K562 (cell line): Measurements from ENCODE around the gene FZD1. TPM values are rescaled to one million over a fixed set of nuclear protein-coding genes. Genes with fewer than 3 reads are reported as not detected.

Experiments used
- CBX5 ChIP-seq: IDR thresholded peaks from 2 replicates; pipeline ENCODE4 v1.6.1; 2014; ENCODE audit warnings: low read depth, borderline replicate concordance
- CHD2 ChIP-seq: IDR thresholded peaks from 2 replicates; pipeline ENCODE4 v1.6.1; 2011; ENCODE audit warnings: low read depth, low read length
- E2F3 ChIP-seq: fragments of 250-450 bp; sonication (Bioruptor Pico); IDR thresholded peaks from 2 replicates; pipeline ENCODE4 v1.4.0; 2020; ENCODE audit warnings: mild to moderate bottlenecking
- FOSL1 ChIP-seq: fragments of 200-800 bp; sonication (Bioruptor generic); conservative IDR thresholded peaks from 2 replicates; pipeline ENCODE4 v1.6.1; 2016; ENCODE audit warnings: missing genetic modification characterization, missing compliant biosample characterization
- KLF13 ChIP-seq: fragments of 450-650 bp; IDR thresholded peaks from 2 replicates; pipeline ENCODE4 v1.6.1; 2016; ENCODE audit warnings: missing genetic modification characterization, low read depth, mild to moderate bottlenecking, missing compliant biosample characterization, moderate library complexity, borderline replicate concordance
- PHF20 ChIP-seq: fragments of 450-650 bp; IDR thresholded peaks from 2 replicates; pipeline ENCODE4 v1.6.1; 2018; ENCODE audit not compliant: partially characterized antibody
- RFX5 ChIP-seq: IDR thresholded peaks from 2 replicates; pipeline ENCODE4 v1.6.1; 2011; ENCODE audit warnings: low read depth, mild to moderate bottlenecking, improper control_type of control experiment, low read length
- SAP30 ChIP-seq: fragments of 200-600 bp; sonication (generic); IDR thresholded peaks from 2 replicates; pipeline ENCODE4 v1.6.1; 2012; ENCODE audit warnings: borderline replicate concordance, low read depth, mild to moderate bottlenecking, moderate library complexity, low read length, control low read depth, inconsistent platforms; ENCODE audit not compliant: insufficient read depth, poor library complexity, severe bottlenecking
- STAT5A ChIP-seq: IDR thresholded peaks from 2 replicates; pipeline ENCODE4 v1.6.1; 2012; ENCODE audit warnings: low read length, inconsistent platforms, borderline replicate concordance
- ZNF174 ChIP-seq: fragments of 250-450 bp; sonication (Bioruptor Pico); IDR thresholded peaks from 2 replicates; pipeline ENCODE4 v1.4.0; 2020; ENCODE audit warnings: mild to moderate bottlenecking
- ZNF311 ChIP-seq: fragments of 250-450 bp; sonication (Bioruptor Pico); IDR thresholded peaks from 2 replicates; pipeline ENCODE4 v1.4.0; 2020; ENCODE audit warnings: mild to moderate bottlenecking, moderate library complexity
- ZNF384 ChIP-seq: IDR thresholded peaks from 2 replicates; pipeline ENCODE4 v1.6.1; 2012; ENCODE audit warnings: low read depth, low read length, improper control_type of control experiment
- ZNF75A ChIP-seq: fragments of 450-650 bp; formaldehyde crosslinking; IDR thresholded peaks from 2 replicates; pipeline ENCODE4 v1.4.0; 2020; ENCODE audit warnings: mild to moderate bottlenecking
- ZNF785 ChIP-seq: fragments of 250-450 bp; sonication (Bioruptor Pico); IDR thresholded peaks from 2 replicates; pipeline ENCODE4 v1.4.0; 2020; ENCODE audit warnings: mild to moderate bottlenecking
- polyA plus RNA-seq, 8 experiments: library from polyadenylated mRNA; depleted of rRNA in 4 of 8; stranded (reverse) in 5 of 8; unstranded in 3 of 8; fragments of >200 nt; fragmentation: Nextera tagmentation in 2 of 8; fragmentation: Illumina TruSeq in 1 of 8; extraction: Ambion mirVana in 2 of 8; extraction: Trizol in 1 of 8; gene quantifications; 2 replicates each; pipeline versions ENCODE4 v1.2.1 to v1.2.3, GENCODE V29; 2011 to 2014; ENCODE audit warnings: inconsistent platforms in 1 of 8, missing spikeins in 1 of 8
- total RNA-seq, 7 experiments: library from RNA; depleted of rRNA in 6 of 7; stranded (reverse); fragments of >200 nt in 6 of 7; fragmentation: Illumina TruSeq in 2 of 7; extraction: Trizol in 2 of 7; gene quantifications; 2 replicates each; pipeline versions ENCODE4 v1.2.1 to v1.2.3, GENCODE V29; 2011 to 2021; ENCODE audit warnings: low replicate concordance in 1 of 7
- TF ChIP-seq, protein P1 (sequence below): fragments of 250-450 bp; sonication (Bioruptor Pico); IDR thresholded peaks from 2 replicates; pipeline ENCODE4 v1.4.0; 2020
- TF ChIP-seq, protein P2 (sequence below), 2 experiments: fragments of 250-450 bp in 1 of 2; fragments of 450-650 bp in 1 of 2; sonication (Bioruptor Pico) in 1 of 2; IDR thresholded peaks; 2 replicates each; pipeline versions ENCODE4 v1.6.1 to v1.8.0; 2016 to 2021; ENCODE audit warnings: mild to moderate bottlenecking in 2 of 2, moderate library complexity in 2 of 2, missing compliant biosample characterization in 1 of 2, missing genetic modification characterization in 1 of 2
- TF ChIP-seq, protein P3 (sequence below), 2 experiments: IDR thresholded peaks; 2 replicates each; pipeline ENCODE4 v1.6.1; 2011; ENCODE audit warnings: borderline replicate concordance in 1 of 2, control low read depth in 1 of 2, low read depth in 1 of 2, low read length in 1 of 2, mild to moderate bottlenecking in 1 of 2, mixed read lengths in 1 of 2, moderate library complexity in 1 of 2; ENCODE audit not compliant: insufficient read depth in 1 of 2, insufficient read length in 1 of 2, poor library complexity in 1 of 2, severe bottlenecking in 1 of 2; ENCODE audit errors: extremely low read depth in 1 of 2
- TF ChIP-seq, protein P4 (sequence below): sonication (generic); formaldehyde crosslinking; IDR thresholded peaks from 2 replicates; pipeline ENCODE4 v1.9.0; 2022; ENCODE audit warnings: mild to moderate bottlenecking, missing genetic modification reagents

FZD1 gene
- total and polyA plus RNA-seq, 9 of the 15 experiments (the other 6 are each of a cell fraction or from before 2014, with no cell fraction given), result 0.25 to 5.1 (median 1.8) TPM

DNA sequence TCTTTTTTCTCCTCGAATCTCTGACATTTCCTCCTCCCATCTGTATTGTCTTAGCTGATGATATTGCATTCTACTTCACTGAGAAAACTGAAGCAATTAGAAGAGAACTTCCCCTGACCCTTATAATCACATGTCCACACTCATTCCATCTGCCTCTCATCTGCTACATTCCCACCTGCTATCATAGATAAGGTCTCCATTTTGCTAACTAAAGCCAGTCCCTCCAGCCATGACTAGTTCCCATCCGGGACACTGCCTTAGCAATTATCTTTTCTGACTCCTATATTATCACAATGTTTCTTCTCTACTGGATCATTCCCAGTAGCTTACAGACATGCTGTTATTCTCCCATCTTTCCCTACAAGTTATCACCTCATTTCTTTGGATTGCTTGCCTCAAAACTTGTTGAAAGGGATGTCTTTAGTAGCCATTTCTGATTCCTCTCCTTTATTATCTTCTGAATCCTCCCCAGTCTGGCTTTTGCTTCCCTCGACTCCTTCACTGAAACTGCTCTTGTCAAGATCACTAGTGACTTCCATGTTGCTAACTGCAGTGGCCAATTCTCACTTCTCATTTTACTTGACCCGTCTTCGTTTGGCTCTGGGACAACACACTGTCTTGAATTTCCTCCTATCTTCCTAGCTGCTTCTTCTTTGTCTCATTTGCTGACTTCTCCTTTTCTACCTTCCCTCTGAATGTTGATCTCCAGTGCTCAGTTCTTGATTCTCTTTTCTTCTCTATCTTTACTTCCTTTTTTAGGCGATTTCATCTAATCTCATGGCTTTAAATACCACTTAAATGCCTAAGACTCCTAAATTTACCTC lies 35.9 kb downstream of the FZD1 start (continued):
- TF ChIP-seq, protein P1, sequence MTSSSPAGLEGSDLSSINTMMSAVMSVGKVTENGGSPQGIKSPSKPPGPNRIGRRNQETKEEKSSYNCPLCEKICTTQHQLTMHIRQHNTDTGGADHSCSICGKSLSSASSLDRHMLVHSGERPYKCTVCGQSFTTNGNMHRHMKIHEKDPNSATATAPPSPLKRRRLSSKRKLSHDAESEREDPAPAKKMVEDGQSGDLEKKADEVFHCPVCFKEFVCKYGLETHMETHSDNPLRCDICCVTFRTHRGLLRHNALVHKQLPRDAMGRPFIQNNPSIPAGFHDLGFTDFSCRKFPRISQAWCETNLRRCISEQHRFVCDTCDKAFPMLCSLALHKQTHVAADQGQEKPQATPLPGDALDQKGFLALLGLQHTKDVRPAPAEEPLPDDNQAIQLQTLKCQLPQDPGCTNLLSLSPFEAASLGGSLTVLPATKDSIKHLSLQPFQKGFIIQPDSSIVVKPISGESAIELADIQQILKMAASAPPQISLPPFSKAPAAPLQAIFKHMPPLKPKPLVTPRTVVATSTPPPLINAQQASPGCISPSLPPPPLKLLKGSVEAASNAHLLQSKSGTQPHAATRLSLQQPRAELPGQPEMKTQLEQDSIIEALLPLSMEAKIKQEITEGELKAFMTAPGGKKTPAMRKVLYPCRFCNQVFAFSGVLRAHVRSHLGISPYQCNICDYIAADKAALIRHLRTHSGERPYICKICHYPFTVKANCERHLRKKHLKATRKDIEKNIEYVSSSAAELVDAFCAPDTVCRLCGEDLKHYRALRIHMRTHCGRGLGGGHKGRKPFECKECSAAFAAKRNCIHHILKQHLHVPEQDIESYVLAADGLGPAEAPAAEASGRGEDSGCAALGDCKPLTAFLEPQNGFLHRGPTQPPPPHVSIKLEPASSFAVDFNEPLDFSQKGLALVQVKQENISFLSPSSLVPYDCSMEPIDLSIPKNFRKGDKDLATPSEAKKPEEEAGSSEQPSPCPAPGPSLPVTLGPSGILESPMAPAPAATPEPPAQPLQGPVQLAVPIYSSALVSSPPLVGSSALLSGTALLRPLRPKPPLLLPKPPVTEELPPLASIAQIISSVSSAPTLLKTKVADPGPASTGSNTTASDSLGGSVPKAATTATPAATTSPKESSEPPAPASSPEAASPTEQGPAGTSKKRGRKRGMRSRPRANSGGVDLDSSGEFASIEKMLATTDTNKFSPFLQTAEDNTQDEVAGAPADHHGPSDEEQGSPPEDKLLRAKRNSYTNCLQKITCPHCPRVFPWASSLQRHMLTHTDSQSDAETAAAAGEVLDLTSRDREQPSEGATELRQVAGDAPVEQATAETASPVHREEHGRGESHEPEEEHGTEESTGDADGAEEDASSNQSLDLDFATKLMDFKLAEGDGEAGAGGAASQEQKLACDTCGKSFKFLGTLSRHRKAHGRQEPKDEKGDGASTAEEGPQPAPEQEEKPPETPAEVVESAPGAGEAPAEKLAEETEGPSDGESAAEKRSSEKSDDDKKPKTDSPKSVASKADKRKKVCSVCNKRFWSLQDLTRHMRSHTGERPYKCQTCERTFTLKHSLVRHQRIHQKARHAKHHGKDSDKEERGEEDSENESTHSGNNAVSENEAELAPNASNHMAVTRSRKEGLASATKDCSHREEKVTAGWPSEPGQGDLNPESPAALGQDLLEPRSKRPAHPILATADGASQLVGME (CRISPR knock-in tag), result no peak
- no peak for TF ChIP-seq CBX5
- no peak for TF ChIP-seq CHD2
- TF ChIP-seq, protein P2, sequence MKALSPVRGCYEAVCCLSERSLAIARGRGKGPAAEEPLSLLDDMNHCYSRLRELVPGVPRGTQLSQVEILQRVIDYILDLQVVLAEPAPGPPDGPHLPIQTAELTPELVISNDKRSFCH (CRISPR knock-in tag; IDR thresholded peaks at IDR 0.05), result no peak
- TF ChIP-seq, protein P2 (tag; IDR thresholded peaks at IDR 0.05), result no peak; the same call in 1 of the 2 replicates
- TF ChIP-seq E2F3, result no peak
- TF ChIP-seq, protein P3, sequence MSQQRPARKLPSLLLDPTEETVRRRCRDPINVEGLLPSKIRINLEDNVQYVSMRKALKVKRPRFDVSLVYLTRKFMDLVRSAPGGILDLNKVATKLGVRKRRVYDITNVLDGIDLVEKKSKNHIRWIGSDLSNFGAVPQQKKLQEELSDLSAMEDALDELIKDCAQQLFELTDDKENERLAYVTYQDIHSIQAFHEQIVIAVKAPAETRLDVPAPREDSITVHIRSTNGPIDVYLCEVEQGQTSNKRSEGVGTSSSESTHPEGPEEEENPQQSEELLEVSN (IDR thresholded peaks at IDR 0.05; ENCODE audit: borderline replicate concordance in 1 of 2, extremely low read depth in 1 of 2, insufficient read depth in 1 of 2, insufficient read length in 1 of 2, low read depth in 1 of 2, low read length in 1 of 2, poor library complexity in 1 of 2, severe bottlenecking in 1 of 2), result peak in 1 of 2 experiments; percentile 48
- no peak for TF ChIP-seq PHF20
- TF ChIP-seq ZNF785 (CRISPR knock-in tag), result no peak
- no peak for TF ChIP-seq KLF13 (tag)
- peak; percentile 65 for TF ChIP-seq FOSL1 (tag)
- TF ChIP-seq ZNF75A (CRISPR knock-in tag), result no peak
- TF ChIP-seq RFX5, result no peak
- TF ChIP-seq, protein P4, sequence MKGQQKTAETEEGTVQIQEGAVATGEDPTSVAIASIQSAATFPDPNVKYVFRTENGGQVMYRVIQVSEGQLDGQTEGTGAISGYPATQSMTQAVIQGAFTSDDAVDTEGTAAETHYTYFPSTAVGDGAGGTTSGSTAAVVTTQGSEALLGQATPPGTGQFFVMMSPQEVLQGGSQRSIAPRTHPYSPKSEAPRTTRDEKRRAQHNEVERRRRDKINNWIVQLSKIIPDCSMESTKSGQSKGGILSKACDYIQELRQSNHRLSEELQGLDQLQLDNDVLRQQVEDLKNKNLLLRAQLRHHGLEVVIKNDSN (CRISPR knock-in tag), result no peak
- TF ChIP-seq ZNF174 (CRISPR knock-in tag), result no peak
- TF ChIP-seq STAT5A, result peak; percentile 98
- TF ChIP-seq ZNF384, result no peak
- TF ChIP-seq SAP30, result no peak
- TF ChIP-seq ZNF311, result no peak
